ENCODE measurements around the gene ANKRD52. TPM values are rescaled to one million over a fixed set of nuclear protein-coding genes. Genes with fewer than 3 reads are reported as not detected.

The ANKRD52 gene
- total and polyA plus RNA-seq, 10 of the 15 experiments (the other 5 are each of a cell fraction or from before 2014, with no cell fraction given), result 0.90 to 55.3 (median 16.1) TPM

- H4K20me1 ChIP-seq (ENCODE audit: control insufficient read depth, insufficient read depth), result no peaks in the 10 kb centered on the region
- peak overlapping the region; percentile 73 for H3K9ac ChIP-seq (ENCODE audit: control insufficient read depth, insufficient read depth, low read length)
- H3K79me2 ChIP-seq (ENCODE audit: control insufficient read depth, insufficient read depth, low read length), result peaks cover 42% of the 10 kb centered on the region
- BruUV-seq (replicated peaks), result TSS peak; percentile 92
- peak overlapping the region; percentile 85 for H3K27ac ChIP-seq (ENCODE audit: control insufficient read depth, insufficient read depth)
- no peak for FAIRE-seq
- ATAC-seq, result no peak
- ChIA-PET RAD21 (ENCODE audit: unreplicated experiment) (interaction anchor here (0.5 to 1.6 kb wide), 4 partner anchors 43 to 383 kb away, joined by 3 to 6 read pairs (median 4); partner anchors contain the start of genes ANKRD52, RNF41 and STAT2), POLR2A (interaction anchor here (0.7 to 1.5 kb wide), 3 partner anchors 14 to 59 kb away, joined by 3 to 6 read pairs (median 3); partner anchors contain the start of gene STAT2), SMC1A (ENCODE audit: uncharacterized antibody, unreplicated experiment) (no interaction called here), CTCF (interaction anchor here (0.6 to 1.2 kb wide), 6 partner anchors 28 to 1895 kb away, joined by 3 to 4 read pairs (median 3); partner anchors contain the start of gene PAN2)
- no peaks in the 10 kb centered on the region for H3K36me3 ChIP-seq (ENCODE audit: control insufficient read depth in 2 of 2, insufficient read depth in 2 of 2, low read length in 1 of 2)
- WGBS (ENCODE audit: insufficient coverage, insufficient replicate concordance, low lambda C conversion rate, missing lambda C conversion rate), result 67% methylated on average over 21 of the region's 21 CpGs
- H3K4me1 ChIP-seq (ENCODE audit: control insufficient read depth, insufficient read depth, low read length), result peaks cover 31% of the 10 kb centered on the region
- intact Hi-C loops (cut with micrococcal nuclease; ENCODE audit: unreplicated experiment), result loop anchor here (1.0 to 2.0 kb wide), 2 partner anchors 34 to 108 kb away; partner anchors contain the start of gene COQ10A
- H2AFZ ChIP-seq (ENCODE audit: control insufficient read depth, low read depth, low read length), result peak overlapping the region; percentile 93
- H3K9me3 ChIP-seq (replicated peaks; ENCODE audit: control insufficient read depth, insufficient read depth, low read length), result no peaks in the 10 kb centered on the region
- DNase-seq (ENCODE audit: low read depth, low spot score), result no peak
- no peaks in the 10 kb centered on the region for H3K27me3 ChIP-seq (replicated peaks in 1 of 2; ENCODE audit: control insufficient read depth in 2 of 2, insufficient read depth in 2 of 2, low read length in 1 of 2)
- H3K4me2 ChIP-seq (ENCODE audit: control insufficient read depth, insufficient read depth), result peak overlapping the region; percentile 88
- peak overlapping the region; percentile 87 for H3K4me3 ChIP-seq
- in situ Hi-C loops (cut with MboI), result no loop called here
- TF ChIP-seq SPI1 (IDR thresholded peaks at IDR 0.05; ENCODE audit: borderline replicate concordance, insufficient read depth, low read depth, low read length), result no peak
- peak; percentile 66 for TF ChIP-seq ATF7 (IDR thresholded peaks at IDR 0.05; ENCODE audit: low read depth)
- TF ChIP-seq GABPA (IDR thresholded peaks at IDR 0.05; ENCODE audit: low read depth), result no peak
- no peak for TF ChIP-seq PKNOX1 (IDR thresholded peaks at IDR 0.05)
- no peak for TF ChIP-seq SRF (IDR thresholded peaks at IDR 0.05; ENCODE audit: low read depth in 2 of 2, low read length in 2 of 2)
- TF ChIP-seq YY1 (IDR thresholded peaks at IDR 0.05; ENCODE audit: low read depth, low read length), result 0 out of 2 replicates have a peak, but pooled peaks have one; percentile 9
- TF ChIP-seq MEF2B (IDR thresholded peaks at IDR 0.05; ENCODE audit: partially characterized antibody, poor library complexity, severe bottlenecking), result no peak
- TF ChIP-seq CBFB (IDR thresholded peaks at IDR 0.05; ENCODE audit: low read depth), result no peak
- peak; percentile 96 for TF ChIP-seq ZBTB33 (IDR thresholded peaks at IDR 0.05)
- TF ChIP-seq IRF5 (IDR thresholded peaks at IDR 0.05; ENCODE audit: borderline replicate concordance), result peak; percentile 75; the same call in 1 of the 2 replicates
- TF ChIP-seq HDAC6 (IDR thresholded peaks at IDR 0.05; ENCODE audit: unreplicated experiment), result no peak
- TF ChIP-seq EED (IDR thresholded peaks at IDR 0.05; ENCODE audit: low read depth), result peak; percentile 29; the same call in 1 of the 2 replicates
- no peak for TF ChIP-seq E2F4 (IDR thresholded peaks at IDR 0.05; ENCODE audit: low read depth, low read length)
- TF ChIP-seq RFX5 (IDR thresholded peaks at IDR 0.05; ENCODE audit: low read depth, low read length), result no peak
- no peak for TF ChIP-seq ZSCAN29 (IDR thresholded peaks at IDR 0.05)
- no peak for TF ChIP-seq STAT3 (IDR thresholded peaks at IDR 0.05; ENCODE audit: low read depth, low read length)
- no peak for TF ChIP-seq EZH2 (IDR thresholded peaks at IDR 0.05; ENCODE audit: borderline replicate concordance, control insufficient read depth, low read depth, low read length)
These were observed 42.7 kb upstream of the ANKRD52 start for GRCh38 chr12:56300644-56301464.

Data from GM12878 (cell line).